DMS53 (cell line): ENCODE measurements around the gene TDRKH.

Experiments
- DNase-seq: peaks from one replicate; lab custom pipeline; 2025; lab: John Stamatoyannopoulos, UW

The TDRKH gene

DNA sequence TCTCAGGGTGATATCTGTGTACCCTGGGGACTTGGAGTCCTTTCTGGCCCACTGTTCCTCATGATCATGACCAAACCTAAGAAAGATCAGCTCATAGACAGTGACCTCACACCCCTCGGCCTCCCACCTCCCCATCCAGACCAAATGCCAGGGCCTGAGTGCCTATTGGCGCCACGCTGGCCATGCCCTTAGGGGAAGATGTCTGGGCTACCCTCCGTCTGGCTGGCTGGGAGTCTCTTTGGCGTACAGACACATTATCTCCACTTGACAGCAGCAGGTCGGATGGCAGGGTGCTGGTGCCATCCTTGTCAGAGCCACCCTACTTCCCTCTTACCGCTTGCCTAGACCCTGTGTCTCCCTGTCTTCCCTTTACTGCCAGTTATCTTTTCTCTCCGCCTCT is 32.9 kb upstream of the TDRKH start:
- no peak for DNase-seq

DNA sequence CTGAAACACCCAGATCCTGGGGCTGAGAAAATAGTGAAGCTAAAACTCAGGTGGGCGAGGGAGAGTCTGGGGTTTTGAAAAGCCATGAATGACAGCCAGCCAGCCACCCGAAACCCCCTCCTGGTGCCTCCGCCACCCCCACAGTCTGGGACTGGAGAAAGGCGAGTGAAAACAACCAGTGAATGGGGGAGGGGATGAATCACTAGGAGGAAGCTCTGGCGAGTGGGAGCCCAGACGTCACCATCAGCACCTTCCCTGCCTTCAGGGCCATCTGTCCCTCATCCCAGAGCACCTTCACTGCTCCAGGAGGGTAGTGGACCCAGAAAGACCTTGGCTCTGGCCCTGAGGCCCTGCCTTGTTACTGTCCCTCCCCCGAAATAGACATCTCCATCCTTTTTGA is 32.1 kb upstream of the TDRKH start:
- no peak for DNase-seq

GRCh38 chr1:151820940-151821339 is 30.6 kb upstream of the TDRKH start:
- peak; percentile 61 for DNase-seq

- DNase-seq = no peak
Observed at GRCh38 chr1:151819976-151820623, 29.8 kb upstream of the TDRKH start.

- DNase-seq = no peak
Observed at GRCh38 chr1:151819227-151819835, 29.0 kb upstream of the TDRKH start.

DNA sequence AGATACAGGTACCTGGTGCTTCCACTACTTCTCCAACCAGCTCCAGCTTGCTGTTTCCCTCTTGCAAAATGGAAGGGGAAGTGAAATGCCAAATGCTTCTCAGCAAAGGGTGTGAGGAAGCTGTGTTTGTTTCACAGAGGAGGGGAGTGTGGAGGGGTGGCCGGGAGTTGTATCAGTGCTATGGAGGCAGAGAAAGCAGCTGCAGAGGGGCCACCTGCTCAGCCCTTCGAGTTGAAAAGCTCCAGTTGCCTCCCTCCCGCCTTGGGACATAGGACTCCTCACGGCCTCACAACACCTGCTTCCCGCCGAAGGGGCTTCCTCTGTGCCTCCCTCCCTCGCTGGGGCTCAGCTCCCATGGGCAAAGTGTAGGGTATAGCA is 27.0 kb upstream of the TDRKH start:
- no peak for DNase-seq

DNA sequence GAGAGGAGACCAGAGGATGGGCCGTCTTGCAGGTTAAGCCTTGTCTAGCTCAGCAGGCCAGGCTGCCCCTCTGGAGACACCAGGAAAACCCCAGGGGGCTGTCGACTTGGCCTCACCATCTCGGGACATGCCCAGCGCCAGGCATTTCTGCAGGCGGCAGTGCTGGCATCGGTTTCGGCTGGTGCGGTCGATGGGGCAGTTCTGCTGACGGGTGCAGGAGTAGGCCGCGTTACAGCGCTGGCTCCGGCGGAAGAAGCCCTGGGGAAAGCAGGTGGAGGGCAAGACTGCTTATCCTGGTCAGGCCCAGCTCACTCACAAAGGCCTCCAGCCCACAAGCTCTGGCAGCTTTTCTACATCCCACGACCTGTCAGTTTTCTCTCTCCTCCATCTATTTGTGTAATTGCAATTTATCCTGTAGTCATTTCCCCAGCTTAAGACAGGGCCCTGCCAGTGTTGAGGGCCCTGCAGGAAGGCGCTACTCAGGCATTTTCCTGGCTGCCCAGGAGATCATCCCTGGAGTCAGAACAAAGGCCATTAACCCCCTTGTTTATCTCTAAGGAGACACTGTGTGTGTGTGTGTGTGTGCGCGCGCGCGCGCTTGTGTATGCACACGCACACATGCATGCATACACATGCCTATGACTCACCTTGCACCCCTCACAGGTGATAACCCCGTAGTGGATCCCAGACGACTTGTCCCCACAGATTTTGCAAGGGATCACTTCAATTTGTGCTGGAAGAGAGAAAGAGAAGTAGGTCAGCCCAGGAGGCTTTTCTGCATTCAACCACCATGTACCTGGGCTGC is 26.4 kb upstream of the TDRKH start:
- no peak for DNase-seq

GRCh38 chr1:151815716-151816327 is 25.5 kb upstream of the TDRKH start:
- DNase-seq = no peak

GRCh38 chr1:151814971-151815545 is 24.8 kb upstream of the TDRKH start:
- DNase-seq = no peak

DNA sequence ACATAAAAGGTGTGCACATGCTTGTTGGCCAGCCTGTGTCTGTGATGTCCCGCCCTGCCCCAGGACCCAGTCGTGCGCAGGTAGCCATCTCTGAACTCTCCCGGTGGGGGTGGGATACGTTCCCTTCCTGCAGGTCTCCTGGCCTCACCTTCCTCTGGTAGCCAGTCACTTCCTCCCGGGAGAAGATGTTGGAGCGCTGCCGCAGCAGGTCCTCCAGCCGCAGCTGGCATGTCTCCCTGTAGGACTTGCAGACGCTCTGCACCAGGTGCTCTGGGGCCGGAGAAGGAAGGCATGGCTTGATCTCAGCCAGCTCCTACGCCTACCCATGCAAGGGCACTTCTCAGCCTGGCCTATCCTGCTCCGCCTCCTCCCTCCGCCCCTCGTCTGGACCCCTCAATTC is 24.1 kb upstream of the TDRKH start:
- peak; percentile 12 for DNase-seq

GRCh38 chr1:151813271-151813977 is 23.1 kb upstream of the TDRKH start:
- DNase-seq = no peak

DNA sequence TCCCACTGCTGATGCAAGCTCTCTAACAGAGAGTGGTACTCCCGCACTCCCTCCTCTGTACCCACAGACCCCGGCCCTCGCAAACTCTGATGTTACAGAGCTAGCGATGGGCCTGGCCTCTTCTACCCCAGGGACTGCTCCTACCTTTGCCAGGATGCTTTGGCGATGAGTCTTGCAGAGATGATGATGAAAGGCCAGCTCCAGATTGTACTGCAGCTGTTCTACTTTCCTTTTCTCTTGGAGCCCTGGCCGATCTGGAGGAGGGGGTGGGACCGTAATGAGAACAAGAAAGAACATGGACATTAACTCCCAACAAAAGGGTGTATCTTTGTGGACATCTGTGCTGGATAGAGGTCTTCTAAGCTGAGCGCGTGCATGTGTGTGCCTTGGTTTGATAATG is 20.9 kb upstream of the TDRKH start:
- DNase-seq = no peak

DNA sequence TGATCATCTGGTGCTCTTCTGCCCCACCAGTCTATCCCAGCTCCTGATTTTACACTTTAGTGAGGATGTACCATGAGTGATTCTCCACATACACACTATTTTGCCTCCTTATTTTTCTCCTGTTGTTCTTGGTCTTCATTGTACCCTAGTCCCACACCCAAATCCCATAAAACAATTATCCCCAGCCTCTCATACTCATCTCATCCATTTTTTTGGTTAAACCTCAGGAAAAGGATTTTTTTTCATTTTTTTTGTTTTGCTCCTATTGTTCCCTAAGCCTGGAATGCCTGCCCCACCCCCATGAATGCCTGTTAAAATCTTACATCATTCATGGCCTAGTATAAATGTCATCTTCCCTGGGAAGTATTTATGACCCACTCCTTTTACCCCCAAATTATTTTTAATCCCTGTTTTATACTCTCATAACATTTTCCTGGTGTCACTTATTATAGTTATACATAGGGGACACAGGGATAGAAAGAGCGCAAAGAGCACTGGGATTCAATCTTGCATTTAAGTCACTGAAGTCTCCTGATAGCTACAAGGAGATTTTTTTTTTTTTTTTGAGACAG is 19.8 kb upstream of the TDRKH start:
- DNase-seq = no peak

DNA sequence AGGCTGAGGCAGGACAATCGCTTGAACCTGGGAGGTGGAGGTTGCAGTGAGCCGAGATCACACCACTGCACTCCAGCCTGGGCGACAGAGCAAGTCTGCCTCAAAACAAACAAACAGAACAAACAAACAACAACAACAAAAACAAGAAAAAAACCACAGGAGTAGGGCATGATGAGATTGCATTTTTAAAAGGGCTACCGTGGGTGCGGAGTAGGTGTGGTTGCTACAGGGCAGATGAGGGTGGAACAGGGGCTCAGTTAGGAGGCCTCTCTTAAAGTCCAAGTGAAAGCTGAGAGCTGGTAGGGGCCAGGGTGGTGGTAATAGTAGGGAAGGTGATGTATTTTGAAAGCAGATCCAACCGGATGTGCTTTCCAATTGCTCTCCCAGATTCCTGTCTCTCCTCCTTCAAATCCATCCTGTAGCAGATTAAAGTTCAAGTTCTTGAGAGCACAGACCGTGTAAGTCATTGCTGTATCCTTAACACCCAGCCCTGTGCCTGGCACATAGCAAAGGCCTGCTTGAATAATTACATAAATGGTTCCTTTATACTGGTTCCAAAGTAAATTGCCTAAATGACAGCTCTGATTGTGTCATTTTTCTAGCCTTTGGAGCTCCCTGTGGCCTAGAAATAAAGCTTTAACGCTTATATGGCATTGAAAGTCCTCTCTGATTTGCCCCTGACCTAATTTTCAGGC is 19.1 kb upstream of the TDRKH start:
- no peak for DNase-seq

DNA sequence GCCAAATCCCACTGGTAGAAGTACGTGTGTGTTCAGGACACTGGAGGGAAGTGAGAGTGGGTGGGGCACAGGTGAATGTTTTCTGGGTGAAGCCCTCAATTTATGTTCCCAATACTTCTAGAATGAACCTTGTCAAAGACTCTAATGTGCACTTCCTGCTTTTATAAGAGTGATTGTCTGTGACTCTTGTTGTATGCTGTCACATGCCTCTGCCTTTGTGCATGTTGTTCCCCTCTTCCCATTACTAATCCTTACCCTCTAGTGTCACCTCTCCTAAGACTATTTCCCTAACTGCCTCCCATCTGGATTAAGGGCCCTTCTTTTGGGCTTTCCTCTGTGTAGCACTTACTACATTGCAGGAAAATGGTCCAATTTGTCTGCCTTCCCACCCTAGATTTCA is 17.5 kb upstream of the TDRKH start:
- no peak for DNase-seq

- DNase-seq = no peak
Observed at GRCh38 chr1:151807131-151807530, 16.8 kb upstream of the TDRKH start.

- no peak for DNase-seq
Observed at GRCh38 chr1:151806170-151806569, 15.9 kb upstream of the TDRKH start.

- no peak for DNase-seq
Observed at GRCh38 chr1:151805066-151805820, 14.9 kb upstream of the TDRKH start, which contains the start of gene LINGO4. LINGO4 (minus strand) TSS chr1:151805419; CDS start chr1:151802704, 2,715 bp downstream.

DNA sequence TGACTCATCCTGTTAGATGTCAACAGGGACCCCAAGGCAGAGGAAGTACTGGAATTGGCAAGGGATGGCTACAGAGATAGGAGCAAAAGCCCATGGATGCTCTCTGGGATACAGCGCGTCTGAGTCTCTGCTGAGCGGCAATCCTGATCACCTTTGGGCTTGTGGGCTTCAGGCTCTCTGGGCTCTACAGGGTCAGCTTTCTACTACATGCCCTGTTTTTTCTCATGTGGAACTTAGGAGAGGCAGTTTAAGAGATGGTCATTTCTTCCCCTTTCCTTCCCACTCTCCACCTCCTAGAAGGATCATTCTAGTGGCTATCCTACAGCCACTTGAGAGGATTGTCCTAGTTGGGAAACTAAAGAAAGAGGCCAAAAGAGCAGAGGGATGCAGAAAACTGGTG is 13.6 kb upstream of the TDRKH start:
- DNase-seq = no peak

GRCh38 chr1:151803164-151803563 is 12.9 kb upstream of the TDRKH start:
- DNase-seq = no peak
